K562 (cell line): ENCODE data around the gene OTP. TPM values are rescaled to one million over a fixed set of nuclear protein-coding genes. Genes with fewer than 3 reads are reported as not detected.
A peak's percentile ranks its signal among the peaks of the same experiment; 100 is the strongest.

ENCODE experiments used
- BRD9 ChIP-seq: fragments of 450-650 bp; IDR thresholded peaks from 2 replicates; pipeline ENCODE4 v1.6.1; 2018; ENCODE audit warnings: low read depth; ENCODE audit not compliant: partially characterized antibody
- DMBX1 ChIP-seq: fragments of 250-450 bp; sonication (Bioruptor Pico); IDR thresholded peaks from 2 replicates; pipeline ENCODE4 v1.8.0; 2022; ENCODE audit warnings: inconsistent platforms, mild to moderate bottlenecking, moderate library complexity, borderline replicate concordance
- GATAD2B ChIP-seq: fragments of 450-650 bp; IDR thresholded peaks from 2 replicates; pipeline ENCODE4 v1.6.1; 2017; ENCODE audit warnings: mild to moderate bottlenecking, borderline replicate concordance
- HLTF ChIP-seq: fragments of 450-650 bp; IDR thresholded peaks from 2 replicates; pipeline ENCODE4 v1.6.1; 2016
- HMGN3 ChIP-seq: IDR thresholded peaks from 2 replicates; pipeline ENCODE4 v1.6.1; 2011; ENCODE audit warnings: borderline replicate concordance, low read depth, mild to moderate bottlenecking, mixed read lengths, low read length; ENCODE audit not compliant: insufficient read length; ENCODE audit errors: extremely low read depth
- HNRNPH1 ChIP-seq: fragments of 200-400 bp; formaldehyde crosslinking; optimal IDR thresholded peaks from 2 replicates; pipeline ENCODE3; 2017; ENCODE audit warnings: low read depth, mild to moderate bottlenecking, low read length, moderate library complexity
- MAZ ChIP-seq, 2 experiments: fragments of 450-650 bp in 1 of 2; sonication (generic) in 1 of 2; formaldehyde crosslinking; IDR thresholded peaks in 1 of 2; conservative IDR thresholded peaks in 1 of 2; 2 replicates each; pipeline versions ENCODE4 v1.4.0 to v1.5.0; 2020; ENCODE audit warnings: mild to moderate bottlenecking in 1 of 2, missing genetic modification reagents in 1 of 2
- MTA2 ChIP-seq: fragments of 450-650 bp; IDR thresholded peaks from 2 replicates; pipeline ENCODE4 v1.6.1; 2016; ENCODE audit warnings: low read depth
- NR1H2 ChIP-seq: sonication (generic); formaldehyde crosslinking; IDR thresholded peaks from 2 replicates; pipeline ENCODE4 v1.4.0; 2020; ENCODE audit warnings: mild to moderate bottlenecking, missing genetic modification reagents
- PHF8 ChIP-seq: fragments of 200-600 bp; sonication (generic); IDR thresholded peaks from 2 replicates; pipeline ENCODE4 v1.6.1; 2012; ENCODE audit warnings: mixed run types, mild to moderate bottlenecking, inconsistent platforms, low read length, moderate library complexity, borderline replicate concordance
- RB1 ChIP-seq: fragments of 450-650 bp; IDR thresholded peaks from 2 replicates; pipeline ENCODE4 v1.6.1; 2017; ENCODE audit warnings: low read depth, mild to moderate bottlenecking
- SETDB1 ChIP-seq: IDR thresholded peaks from one replicate; pipeline ENCODE4 v1.6.1; 2012; ENCODE audit warnings: low read length, control low read depth, inconsistent platforms
- SIRT6 ChIP-seq: IDR thresholded peaks from one replicate; pipeline ENCODE4 v1.6.1; 2012; ENCODE audit warnings: low read depth, mild to moderate bottlenecking, control low read depth, inconsistent platforms, low read length, moderate library complexity
- SNIP1 ChIP-seq: fragments of 450-650 bp; IDR thresholded peaks from 2 replicates; pipeline ENCODE4 v1.7.1; 2017; ENCODE audit warnings: low read depth, mild to moderate bottlenecking
- THRA ChIP-seq: fragments of 450-650 bp; IDR thresholded peaks from 2 replicates; pipeline ENCODE4 v1.6.1; 2017; ENCODE audit warnings: mild to moderate bottlenecking, moderate library complexity
- ZFP30 ChIP-seq: fragments of 250-450 bp; sonication (Bioruptor Pico); IDR thresholded peaks from 2 replicates; pipeline ENCODE4 v1.8.0; 2022; ENCODE audit warnings: moderate library complexity, mild to moderate bottlenecking, inconsistent platforms, borderline replicate concordance
- ZNF407 ChIP-seq: fragments of 450-650 bp; IDR thresholded peaks from 2 replicates; pipeline ENCODE4 v1.6.1; 2016; ENCODE audit warnings: low read depth
- ZNF695 ChIP-seq: fragments of 450-650 bp; formaldehyde crosslinking; IDR thresholded peaks from 2 replicates; pipeline ENCODE4 v1.4.0; 2020; ENCODE audit warnings: mild to moderate bottlenecking, moderate library complexity
- ZNF830 ChIP-seq: fragments of 250-450 bp; sonication (Bioruptor Pico); IDR thresholded peaks from 2 replicates; pipeline ENCODE4 v1.5.0; 2021; ENCODE audit warnings: mild to moderate bottlenecking
- polyA plus RNA-seq, 8 experiments: library from polyadenylated mRNA; depleted of rRNA in 4 of 8; stranded (reverse) in 5 of 8; unstranded in 3 of 8; fragments of >200 nt; fragmentation: Nextera tagmentation in 2 of 8; fragmentation: Illumina TruSeq in 1 of 8; extraction: Ambion mirVana in 2 of 8; extraction: Trizol in 1 of 8; gene quantifications; 2 replicates each; pipeline versions ENCODE4 v1.2.1 to v1.2.3, GENCODE V29; 2011 to 2014; ENCODE audit warnings: inconsistent platforms in 1 of 8, missing spikeins in 1 of 8
- total RNA-seq, 7 experiments: library from RNA; depleted of rRNA in 6 of 7; stranded (reverse); fragments of >200 nt in 6 of 7; fragmentation: Illumina TruSeq in 2 of 7; extraction: Trizol in 2 of 7; gene quantifications; 2 replicates each; pipeline versions ENCODE4 v1.2.1 to v1.2.3, GENCODE V29; 2011 to 2021; ENCODE audit warnings: low replicate concordance in 1 of 7

OTP gene
- total and polyA plus RNA-seq, 9 of the 15 experiments (the other 6 are each of a cell fraction or from before 2014, with no cell fraction given), result 0.04 to 0.16 (median 0.06) TPM; not detected in 4

- TF ChIP-seq ZNF407 (no peak), MAZ (CRISPR knock-in tag; conservative IDR thresholded peaks at IDR 0.05 in 1 of 2, IDR thresholded peaks at IDR 0.05 in 1 of 2) (0 out of 4 replicates have a peak, but pooled peaks have one; percentile 18 to 32), HLTF (no peak), RB1 (peak; percentile 93), HMGN3 (peak; percentile 67), PHF8 (peak; percentile 29; the same call in 1 of the 2 replicates), SIRT6 (no peak), ZNF830 (no peak), NR1H2 (no peak), SNIP1 (no peak), THRA (no peak), GATAD2B (peak; percentile 62; the same call in 1 of the 2 replicates), DMBX1 (no peak), MTA2 (no peak), BRD9 (no peak), HNRNPH1 (no peak), ZNF695 (CRISPR knock-in tag) (no peak), ZFP30 (no peak), SETDB1 (no peak)
These were observed 6.9 kb upstream of the OTP start (continued) for GRCh38 chr5:77645158-77645994.
